Lower leg skin (tissue), 3 donors: ENCODE results near the gene RPL31.

Experiments
- POLR2A ChIP-seq, 2 donors: fragments of 450-650 bp; IDR thresholded peaks; one replicate each; pipeline ENCODE4 v1.6.1; 2016 to 2017; ENCODE audit warnings: antibody characterized with exemption in 2 of 2, mild to moderate bottlenecking in 1 of 2, moderate library complexity in 1 of 2
- TF ChIP-seq, protein P1 (sequence below), 3 donors: fragments of 450-650 bp; IDR thresholded peaks; one replicate each; pipeline ENCODE4 v1.5.1; 2016; ENCODE audit warnings: antibody characterized with exemption in 3 of 3, mild to moderate bottlenecking in 3 of 3, moderate library complexity in 2 of 3

DNA sequence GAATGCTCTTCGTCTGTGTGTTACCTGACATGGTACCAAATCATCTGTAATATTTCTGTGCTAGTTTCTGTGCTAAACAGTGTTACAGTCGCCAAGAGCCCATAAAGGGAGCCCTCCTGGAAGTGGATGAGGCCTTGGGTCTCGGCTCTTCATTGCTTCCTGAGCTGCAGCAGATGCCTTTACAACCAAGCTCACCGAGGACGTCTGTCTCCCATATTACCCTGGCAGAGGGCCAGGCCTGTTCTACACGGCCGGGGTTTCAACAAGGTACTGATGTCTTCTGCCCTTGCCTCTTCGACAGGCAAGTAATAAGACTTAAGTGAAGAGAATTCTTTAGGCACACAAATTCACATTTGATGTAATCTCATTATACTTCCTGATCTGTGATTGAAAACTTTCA is 16.8 kb downstream of the RPL31 start:
- no peak for TF ChIP-seq POLR2A (IDR thresholded peaks at IDR 0.05)
- TF ChIP-seq, protein P1, sequence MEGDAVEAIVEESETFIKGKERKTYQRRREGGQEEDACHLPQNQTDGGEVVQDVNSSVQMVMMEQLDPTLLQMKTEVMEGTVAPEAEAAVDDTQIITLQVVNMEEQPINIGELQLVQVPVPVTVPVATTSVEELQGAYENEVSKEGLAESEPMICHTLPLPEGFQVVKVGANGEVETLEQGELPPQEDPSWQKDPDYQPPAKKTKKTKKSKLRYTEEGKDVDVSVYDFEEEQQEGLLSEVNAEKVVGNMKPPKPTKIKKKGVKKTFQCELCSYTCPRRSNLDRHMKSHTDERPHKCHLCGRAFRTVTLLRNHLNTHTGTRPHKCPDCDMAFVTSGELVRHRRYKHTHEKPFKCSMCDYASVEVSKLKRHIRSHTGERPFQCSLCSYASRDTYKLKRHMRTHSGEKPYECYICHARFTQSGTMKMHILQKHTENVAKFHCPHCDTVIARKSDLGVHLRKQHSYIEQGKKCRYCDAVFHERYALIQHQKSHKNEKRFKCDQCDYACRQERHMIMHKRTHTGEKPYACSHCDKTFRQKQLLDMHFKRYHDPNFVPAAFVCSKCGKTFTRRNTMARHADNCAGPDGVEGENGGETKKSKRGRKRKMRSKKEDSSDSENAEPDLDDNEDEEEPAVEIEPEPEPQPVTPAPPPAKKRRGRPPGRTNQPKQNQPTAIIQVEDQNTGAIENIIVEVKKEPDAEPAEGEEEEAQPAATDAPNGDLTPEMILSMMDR (IDR thresholded peaks at IDR 0.05), result no peak
